Activated CD4-positive, alpha-beta memory T cell treated with anti-CD3 and anti-CD28 coated beads for 36 hours (primary cell): ENCODE results near the gene ZC3H7B. TPM values are rescaled to one million over a fixed set of nuclear protein-coding genes. Genes with fewer than 3 reads are reported as not detected.

Experiments used
- CTCF ChIA-PET: fragments of 350-600 bp; sonication (Branson Sonifier 250); formaldehyde crosslinking; loops from one replicate; lab custom pipeline; 2021; ENCODE audit warnings: antibody characterized with exemption, inconsistent platforms; lab: Charles Lee
- POLR2A ChIA-PET: fragments of 350-600 bp; sonication (Branson Sonifier 250); formaldehyde crosslinking; loops from one replicate; lab custom pipeline; 2021; ENCODE audit warnings: antibody characterized with exemption; lab: Charles Lee
- DNase-seq: peaks from one replicate; pipeline ENCODE4 v3.0.0-alpha.2; 2020
- H3K27ac Mint-ChIP-seq: one replicate; pipeline ENCODE4 v1.8.0; 2021; ENCODE audit warnings: mixed read lengths
- H3K27me3 Mint-ChIP-seq: one replicate; pipeline ENCODE4 v1.8.0; 2021; ENCODE audit warnings: mixed read lengths
- H3K36me3 Mint-ChIP-seq: one replicate; pipeline ENCODE4 v1.8.0; 2021; ENCODE audit warnings: mixed read lengths
- H3K4me1 Mint-ChIP-seq: one replicate; pipeline ENCODE4 v1.8.0; 2021; ENCODE audit warnings: low read depth, mixed read lengths
- H3K4me3 Mint-ChIP-seq: one replicate; pipeline ENCODE4 v1.8.0; 2021; ENCODE audit warnings: mild to moderate bottlenecking, mixed read lengths
- H3K9me3 Mint-ChIP-seq: one replicate; pipeline ENCODE4 v1.8.0; 2021; ENCODE audit warnings: mixed read lengths
- intact Hi-C: fragments of 100-400 bp; cut with micrococcal nuclease; formaldehyde crosslinking; loops from one replicate; pipeline ENCODE4 v1.15.1; 2023
- total RNA-seq, 2 experiments: library from RNA; stranded (reverse); gene quantifications; one replicate each; pipeline ENCODE4 v1.2.3, GENCODE V29; 2021

ZC3H7B gene
- total RNA-seq, 2 experiments from 2014 or later: 37.7 to 39.3 TPM

DNA sequence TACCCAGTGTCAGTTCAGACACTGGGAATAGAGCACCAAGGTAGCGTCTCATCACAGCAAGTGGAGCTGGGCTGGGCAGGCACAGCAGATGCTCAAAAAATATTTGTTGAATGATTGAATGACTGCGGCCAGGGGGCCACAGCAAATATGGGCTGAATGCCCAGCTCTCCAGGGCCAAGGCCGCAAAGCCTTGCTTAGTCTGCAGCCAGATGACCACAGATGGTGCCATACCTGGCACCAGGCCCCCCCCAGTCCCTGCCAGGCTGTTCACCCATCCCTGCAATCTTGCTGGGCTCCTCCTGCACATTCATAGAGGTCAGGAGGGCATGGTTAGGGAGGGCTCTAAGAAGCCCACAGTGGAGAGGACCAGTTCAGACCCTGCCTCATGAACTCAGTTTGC lies 32.9 kb downstream of the ZC3H7B start:
- Mint-ChIP-seq H3K9me3 (no peaks in the 10 kb centered on the region), H3K27me3 (no peaks in the 10 kb centered on the region), H3K4me1 (no peaks in the 10 kb centered on the region), H3K4me3 (no peak overlapping the region), H3K36me3 (peaks cover 20% of the 10 kb centered on the region), H3K27ac (no peak overlapping the region)
- intact Hi-C loops: no loop called here
- DNase-seq: no peak
- ChIA-PET POLR2A (no interaction called here), CTCF (no interaction called here)

- Mint-ChIP-seq H3K4me3 (no peak overlapping the region), H3K9me3 (no peaks in the 10 kb centered on the region), H3K36me3 (peaks cover 23% of the 10 kb centered on the region), H3K27ac (no peak overlapping the region), H3K4me1 (no peaks in the 10 kb centered on the region), H3K27me3 (no peaks in the 10 kb centered on the region)
- POLR2A ChIA-PET: no interaction called here
- DNase-seq: no peak
- CTCF ChIA-PET: no interaction called here
- intact Hi-C loops: no loop called here
Observed at GRCh38 chr22:41334951-41335635, 33.8 kb downstream of the ZC3H7B start.

- ChIA-PET POLR2A (no interaction called here), CTCF (no interaction called here)
- Mint-ChIP-seq H3K27me3 (no peaks in the 10 kb centered on the region), H3K4me1 (no peaks in the 10 kb centered on the region), H3K9me3 (no peaks in the 10 kb centered on the region), H3K36me3 (peaks cover 17% of the 10 kb centered on the region), H3K27ac (no peak overlapping the region), H3K4me3 (no peak overlapping the region)
- intact Hi-C loops: no loop called here
- no peak for DNase-seq
Observed at GRCh38 chr22:41338614-41339212, 37.4 kb downstream of the ZC3H7B start.

DNA sequence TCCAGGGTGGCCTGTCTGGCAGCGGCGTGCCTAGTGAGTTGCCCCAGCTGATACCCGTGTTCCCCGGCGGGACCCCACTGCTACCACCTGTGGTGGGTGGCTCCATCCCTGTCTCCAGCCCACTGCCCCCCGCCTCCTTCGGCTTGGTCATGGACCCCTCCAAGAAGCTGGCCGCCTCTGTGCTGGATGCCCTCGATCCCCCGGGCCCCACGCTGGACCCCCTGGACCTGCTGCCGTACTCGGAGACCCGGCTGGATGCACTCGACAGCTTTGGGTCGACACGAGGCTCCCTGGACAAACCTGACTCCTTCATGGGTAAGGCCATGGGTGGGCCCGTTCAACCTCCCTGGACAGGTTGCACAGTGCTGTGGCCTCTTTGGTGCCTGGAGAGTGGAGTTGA lies 38.5 kb downstream of the ZC3H7B start:
- Mint-ChIP-seq H3K27me3 (no peaks in the 10 kb centered on the region), H3K9me3 (no peaks in the 10 kb centered on the region), H3K4me1 (no peaks in the 10 kb centered on the region), H3K27ac (no peak overlapping the region), H3K36me3 (peaks cover 19% of the 10 kb centered on the region), H3K4me3 (no peak overlapping the region)
- intact Hi-C loops: no loop called here
- ChIA-PET POLR2A (no interaction called here), CTCF (no interaction called here)
- DNase-seq: no peak

DNA sequence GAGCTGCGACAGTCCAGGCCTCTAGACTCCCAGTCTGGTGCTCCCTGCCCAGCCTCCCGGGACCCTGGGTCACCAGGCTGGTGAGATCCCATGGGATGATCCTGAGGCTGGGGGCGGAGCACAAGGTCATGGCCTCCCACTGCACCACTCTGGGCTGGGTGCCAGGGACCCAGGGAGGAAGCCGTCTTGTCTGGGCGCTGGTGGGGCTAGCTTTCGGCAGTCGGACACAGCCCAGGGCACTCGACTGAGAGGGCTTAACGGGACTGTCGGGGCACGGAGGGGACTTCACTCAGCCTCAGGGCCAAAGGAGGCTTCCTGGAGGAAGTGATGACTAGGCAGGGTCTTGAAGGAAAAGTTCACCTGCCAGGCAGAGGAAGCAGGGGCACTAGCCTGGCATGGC lies 39.0 kb downstream of the ZC3H7B start:
- Mint-ChIP-seq H3K9me3 (no peaks in the 10 kb centered on the region), H3K4me3 (no peak overlapping the region), H3K36me3 (peaks cover 19% of the 10 kb centered on the region), H3K4me1 (no peaks in the 10 kb centered on the region), H3K27ac (no peak overlapping the region), H3K27me3 (no peaks in the 10 kb centered on the region)
- ChIA-PET CTCF (no interaction called here), POLR2A (no interaction called here)
- no peak for DNase-seq
- intact Hi-C loops: no loop called here

GRCh38 chr22:41341012-41341411 lies 39.7 kb downstream of the ZC3H7B start:
- no peaks in the 10 kb centered on the region for H3K4me1 Mint-ChIP-seq
- no peaks in the 10 kb centered on the region for H3K9me3 Mint-ChIP-seq
- intact Hi-C loops: no loop called here
- CTCF ChIA-PET: no interaction called here
- DNase-seq: no peak
- H3K4me3 Mint-ChIP-seq: no peak overlapping the region
- POLR2A ChIA-PET: no interaction called here
- H3K36me3 Mint-ChIP-seq: peaks cover 16% of the 10 kb centered on the region
- no peak overlapping the region for H3K27ac Mint-ChIP-seq
- no peaks in the 10 kb centered on the region for H3K27me3 Mint-ChIP-seq

DNA sequence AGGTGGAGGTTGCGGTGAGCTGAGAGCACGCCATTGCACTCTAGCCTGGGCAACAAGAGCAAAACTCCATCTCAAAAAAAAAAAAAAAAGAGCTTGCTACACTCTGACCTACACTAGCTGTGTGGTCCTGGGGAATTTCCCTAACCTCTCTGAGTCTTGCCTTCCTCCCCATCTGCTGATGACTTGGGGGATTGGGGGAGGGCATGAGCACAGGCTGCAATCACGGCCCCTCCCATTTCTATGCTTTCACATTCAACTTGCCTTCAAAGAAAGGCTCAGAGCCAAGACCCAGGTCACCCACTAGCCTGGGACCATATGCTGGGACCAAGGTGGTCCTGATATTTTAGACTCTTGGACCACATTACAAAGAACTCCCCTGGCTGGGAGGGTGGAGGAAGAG lies 40.7 kb downstream of the ZC3H7B start:
- Mint-ChIP-seq H3K9me3 (no peaks in the 10 kb centered on the region), H3K27ac (no peak overlapping the region), H3K4me3 (no peak overlapping the region), H3K4me1 (no peaks in the 10 kb centered on the region), H3K27me3 (no peaks in the 10 kb centered on the region), H3K36me3 (peaks cover 16% of the 10 kb centered on the region)
- DNase-seq: peak; percentile 19
- ChIA-PET POLR2A (interaction anchor here (0.6 kb wide), 1 partner anchor 321 kb away, joined by 3 read pairs; no protein-coding TSS in a partner anchor), CTCF (no interaction called here)
- intact Hi-C loops: no loop called here

DNA sequence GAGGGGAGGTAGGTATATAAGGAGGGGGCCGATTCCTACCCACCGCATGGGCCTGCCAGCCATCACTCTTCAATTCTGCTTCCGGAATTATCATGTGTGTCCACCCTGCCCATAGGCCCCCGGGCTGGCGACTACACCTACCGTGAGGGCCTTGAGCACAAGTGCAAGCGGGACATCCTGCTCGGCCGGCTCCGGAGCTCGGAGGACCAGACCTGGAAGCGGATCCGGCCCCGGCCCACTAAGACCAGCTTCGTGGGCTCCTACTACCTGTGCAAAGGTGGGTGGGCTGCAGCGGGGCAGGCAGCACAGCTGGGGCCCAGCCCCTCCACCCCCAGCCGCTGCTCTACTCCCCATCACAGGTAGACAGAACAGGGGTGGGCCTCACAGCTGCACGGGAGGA lies 42.0 kb downstream of the ZC3H7B start:
- peaks cover 18% of the 10 kb centered on the region for H3K36me3 Mint-ChIP-seq
- intact Hi-C loops: no loop called here
- POLR2A ChIA-PET: no interaction called here

DNA sequence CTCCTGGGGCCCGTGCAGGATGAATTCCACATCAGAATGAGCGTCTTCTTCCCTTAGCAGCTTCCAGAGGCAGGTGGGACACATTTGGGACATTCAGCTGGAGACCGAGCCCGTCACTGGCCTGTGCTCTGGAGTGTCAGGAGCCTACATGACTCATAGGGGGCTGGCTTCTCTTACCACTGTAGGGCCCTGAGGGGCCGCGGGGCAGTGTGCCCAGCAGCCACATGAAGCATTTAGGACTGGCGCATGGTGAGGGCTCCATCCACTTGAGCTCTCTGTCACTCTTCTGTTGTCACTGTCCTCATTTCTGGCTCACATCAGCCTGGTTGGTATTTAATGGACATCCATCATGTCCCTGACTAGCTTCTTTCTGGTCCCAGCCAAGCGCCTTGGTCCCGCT lies 42.4 kb downstream of the ZC3H7B start:
- Mint-ChIP-seq H3K36me3 (peaks cover 18% of the 10 kb centered on the region), H3K9me3 (no peaks in the 10 kb centered on the region)
- CTCF ChIA-PET: interaction anchor here (0.5 kb wide), 1 partner anchor 25 kb away, joined by 4 read pairs; no protein-coding TSS in a partner anchor

More for the DNA sequence above, 42.0 kb downstream of the ZC3H7B start:
- CTCF ChIA-PET: no interaction called here
- H3K27me3 Mint-ChIP-seq: no peaks in the 10 kb centered on the region
- H3K4me3 Mint-ChIP-seq: no peak overlapping the region
- H3K4me1 Mint-ChIP-seq: no peaks in the 10 kb centered on the region
- H3K9me3 Mint-ChIP-seq: no peaks in the 10 kb centered on the region
- no peak overlapping the region for H3K27ac Mint-ChIP-seq
- no peak for DNase-seq

DNA sequence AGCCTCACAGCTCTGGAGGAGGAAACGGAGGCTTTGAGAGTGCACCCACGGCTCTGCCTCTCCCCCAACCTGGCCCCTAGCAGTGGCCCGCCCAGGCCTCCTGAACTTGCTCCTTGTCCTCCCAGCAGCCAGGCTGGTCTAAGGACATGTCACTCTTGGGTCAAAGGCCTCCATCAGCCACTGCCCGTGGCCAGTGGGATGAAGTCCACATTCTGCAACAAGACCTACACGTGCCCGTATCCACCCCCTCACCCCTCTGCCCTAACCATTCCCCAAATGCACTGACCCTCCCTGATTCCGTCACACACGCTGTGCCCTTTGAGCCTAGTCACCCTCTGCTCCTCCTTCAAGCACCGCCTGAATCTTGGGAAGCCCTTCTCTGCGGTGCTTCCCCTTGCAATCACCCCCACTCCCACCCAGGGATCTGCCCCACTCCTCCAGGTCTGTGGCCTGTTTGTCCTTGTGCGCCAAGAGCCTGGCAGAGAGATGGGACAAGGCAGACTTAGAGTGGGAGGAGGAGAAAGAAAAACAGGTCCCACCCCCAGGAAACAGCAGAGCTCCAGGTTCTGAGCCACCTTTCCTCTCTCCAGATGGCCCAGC lies 43.0 kb downstream of the ZC3H7B start:
- Mint-ChIP-seq H3K27me3 (no peaks in the 10 kb centered on the region), H3K27ac (no peak overlapping the region), H3K4me1 (no peaks in the 10 kb centered on the region), H3K36me3 (peaks cover 18% of the 10 kb centered on the region), H3K4me3 (no peak overlapping the region), H3K9me3 (no peaks in the 10 kb centered on the region)
- ChIA-PET CTCF (interaction anchor here (0.5 to 1.1 kb wide), 2 partner anchors 25 to 60 kb away, joined by 3 to 4 read pairs; no protein-coding TSS in a partner anchor), POLR2A (no interaction called here)
- no peak for DNase-seq
- intact Hi-C loops: no loop called here

More for the DNA sequence above, 42.4 kb downstream of the ZC3H7B start:
- no peak for DNase-seq
- H3K27ac Mint-ChIP-seq: no peak overlapping the region
- H3K27me3 Mint-ChIP-seq: no peaks in the 10 kb centered on the region
- H3K4me3 Mint-ChIP-seq: no peak overlapping the region
- H3K4me1 Mint-ChIP-seq: no peaks in the 10 kb centered on the region
- POLR2A ChIA-PET: no interaction called here
- intact Hi-C loops: no loop called here

DNA sequence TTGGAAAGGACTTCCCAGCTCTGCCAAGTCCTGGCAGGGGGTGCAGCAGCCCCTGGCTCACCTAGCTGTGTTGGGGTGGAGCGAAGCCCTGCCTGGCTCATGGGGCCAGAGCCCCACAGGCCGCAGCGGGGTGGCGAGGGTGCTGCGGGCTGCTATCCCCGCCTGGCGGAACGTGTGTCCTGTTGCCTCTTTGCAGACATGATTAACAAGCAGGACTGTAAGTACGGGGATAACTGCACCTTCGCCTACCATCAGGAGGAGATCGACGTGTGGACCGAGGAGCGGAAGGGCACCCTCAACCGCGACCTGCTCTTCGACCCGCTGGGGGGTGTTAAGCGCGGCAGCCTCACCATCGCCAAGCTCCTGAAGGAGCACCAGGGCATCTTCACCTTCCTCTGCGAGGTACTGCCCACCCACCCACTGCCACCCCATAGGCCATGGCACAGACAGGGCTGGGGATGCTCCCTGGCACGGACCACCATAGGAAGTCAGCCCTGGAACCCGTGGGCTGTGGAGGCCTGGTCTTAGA lies 44.5 kb downstream of the ZC3H7B start:
- Mint-ChIP-seq H3K4me3 (no peak overlapping the region), H3K27me3 (no peaks in the 10 kb centered on the region), H3K27ac (no peak overlapping the region), H3K9me3 (no peaks in the 10 kb centered on the region), H3K36me3 (peaks cover 20% of the 10 kb centered on the region), H3K4me1 (no peaks in the 10 kb centered on the region)
- POLR2A ChIA-PET: no interaction called here
- CTCF ChIA-PET: no interaction called here
- no peak for DNase-seq
- intact Hi-C loops: no loop called here

DNA sequence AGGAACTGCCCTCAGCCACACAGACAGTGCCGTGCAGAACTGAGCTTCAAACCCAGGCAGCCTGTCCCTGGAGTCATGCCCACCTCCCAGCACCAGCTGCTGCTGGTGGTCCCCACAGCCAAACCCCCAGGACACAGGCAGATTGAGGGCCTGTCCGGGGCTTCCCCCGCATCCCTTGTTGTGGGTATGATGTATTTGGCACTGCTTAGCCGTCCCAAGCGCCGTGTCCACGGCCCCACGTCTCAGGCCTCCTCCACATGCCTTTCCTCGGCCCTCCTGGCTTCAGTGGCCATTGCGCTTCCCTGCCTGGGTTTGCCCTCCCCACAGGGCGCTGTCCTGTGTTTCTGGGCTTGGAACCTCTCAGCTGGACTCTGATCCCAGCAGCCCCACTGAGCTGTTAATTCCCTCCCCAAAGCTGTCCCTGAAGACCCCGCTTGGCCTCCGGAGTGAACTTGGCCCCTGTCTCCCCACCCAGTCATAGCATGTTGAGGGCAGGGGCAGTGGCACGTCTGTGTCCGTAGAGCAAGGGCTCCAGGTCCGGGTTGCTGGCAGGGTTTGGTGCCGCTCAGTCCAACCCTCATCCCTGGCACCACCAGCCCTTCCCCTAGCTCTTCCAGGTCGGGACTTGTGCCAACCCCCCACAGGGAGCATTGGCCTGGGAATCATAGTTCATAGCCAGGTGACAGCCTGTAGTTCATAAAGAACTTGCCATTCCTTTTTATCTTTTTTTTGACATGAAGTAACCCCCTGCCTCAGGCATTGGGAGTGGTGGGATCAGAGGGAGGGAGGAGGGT lies 45.9 kb downstream of the ZC3H7B start:
- CTCF ChIA-PET: no interaction called here
- intact Hi-C loops: no loop called here
- no peak for DNase-seq
- no peaks in the 10 kb centered on the region for H3K27me3 Mint-ChIP-seq
- no peak overlapping the region for H3K27ac Mint-ChIP-seq
- POLR2A ChIA-PET: no interaction called here
- no peak overlapping the region for H3K4me3 Mint-ChIP-seq
- no peaks in the 10 kb centered on the region for H3K4me1 Mint-ChIP-seq
- no peaks in the 10 kb centered on the region for H3K9me3 Mint-ChIP-seq
- peaks cover 23% of the 10 kb centered on the region for H3K36me3 Mint-ChIP-seq
